Thoracic aorta (tissue), 2 donors: ENCODE measurements around the gene PPP6R3. TPM values are rescaled to one million over a fixed set of nuclear protein-coding genes. Genes with fewer than 3 reads are reported as not detected.

Experiments used
- ATAC-seq: fragments of 150-250 bp; one replicate; pipeline ENCODE4 v1.8.0; 2017; ENCODE audit warnings: low read depth; ENCODE audit not compliant: insufficient number of reproducible peaks, low FRiP score
- DNase-seq: peaks from one replicate; pipeline ENCODE4 v3.0.0-alpha.2; 2020; ENCODE audit warnings: low spot score
- H3K27ac ChIP-seq, 2 donors: fragments of 200-600 bp; sonication (generic); 1 replicate in 1 of 2; 2 replicates in 1 of 2; pipeline ENCODE4 v1.5.1; 2016; ENCODE audit warnings: mild to moderate bottlenecking in 2 of 2, moderate library complexity in 2 of 2
- H3K27me3 ChIP-seq: fragments of 200-600 bp; sonication (generic); replicated peaks from 2 replicates; pipeline ENCODE4 v1.6.0; 2016; ENCODE audit warnings: mild to moderate bottlenecking; ENCODE audit not compliant: insufficient read depth
- H3K36me3 ChIP-seq: fragments of 200-600 bp; sonication (generic); one replicate; pipeline ENCODE4 v1.5.1; 2016
- H3K4me1 ChIP-seq, 2 donors: fragments of 200-600 bp; sonication (generic); 1 replicate in 1 of 2; 2 replicates in 1 of 2; pipeline versions ENCODE4 v1.5.1 to v1.6.0; 2016; ENCODE audit warnings: low read depth in 2 of 2, mild to moderate bottlenecking in 1 of 2; ENCODE audit not compliant: control insufficient read depth in 1 of 2
- H3K4me3 ChIP-seq: fragments of 200-600 bp; sonication (generic); 2 replicates; pipeline ENCODE4 v1.5.1; 2016; ENCODE audit warnings: mild to moderate bottlenecking
- H3K9me3 ChIP-seq: fragments of 200-600 bp; sonication (generic); 2 replicates; pipeline ENCODE4 v1.5.1; 2016
- total RNA-seq, 2 donors: library from RNA; depleted of rRNA; stranded (reverse); fragments of >200 nt; gene quantifications; one replicate each; pipeline versions ENCODE4 v1.1.0 to v1.2.3, GENCODE V29; 2016
- TF ChIP-seq, protein P1 (sequence below): fragments of 200-600 bp; sonication (generic); IDR thresholded peaks from one replicate; pipeline ENCODE4 v1.5.1; 2019; ENCODE audit warnings: antibody characterized with exemption

Gene PPP6R3
- total RNA-seq, 2 donors from 2014 or later = 75.4 to 166 TPM

DNA sequence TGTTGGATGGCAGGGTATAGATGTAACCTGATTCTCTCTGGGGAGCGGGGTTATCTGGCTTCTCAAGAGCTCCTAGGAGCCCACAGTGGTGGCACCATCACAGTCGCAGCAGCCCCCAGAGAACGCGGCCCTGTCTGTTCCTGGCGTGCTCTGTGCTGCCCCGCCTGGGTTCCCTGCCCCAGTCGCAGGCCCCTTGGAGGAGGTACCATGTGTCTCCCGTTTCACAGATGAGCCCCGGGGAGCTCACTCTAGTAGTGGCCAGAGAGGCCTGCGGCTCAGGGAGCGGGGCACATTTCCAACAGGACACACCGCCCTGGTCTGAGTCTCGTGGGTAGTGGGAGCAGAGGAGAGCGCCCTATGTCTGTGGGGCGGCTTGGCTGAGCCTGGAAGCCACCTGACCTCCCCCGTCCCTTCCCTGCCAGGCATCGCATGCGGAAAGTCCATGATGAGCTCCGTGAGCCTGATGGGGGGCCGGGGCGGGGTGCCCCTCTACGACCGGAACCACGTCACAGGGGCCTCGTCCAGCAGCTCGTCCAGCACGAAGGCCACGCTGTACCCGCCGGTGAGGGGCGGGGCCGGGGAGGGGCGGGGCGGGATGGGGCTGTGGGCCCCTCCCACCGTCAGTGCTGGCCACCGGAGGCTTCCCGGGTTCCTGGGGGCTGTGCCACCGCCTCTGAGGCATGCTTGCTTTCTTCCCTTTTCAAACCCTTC is 21.0 kb upstream of the PPP6R3 start:
- no peak overlapping the region for H3K27ac ChIP-seq
- DNase-seq (no peak), ATAC-seq (no peak)

DNA sequence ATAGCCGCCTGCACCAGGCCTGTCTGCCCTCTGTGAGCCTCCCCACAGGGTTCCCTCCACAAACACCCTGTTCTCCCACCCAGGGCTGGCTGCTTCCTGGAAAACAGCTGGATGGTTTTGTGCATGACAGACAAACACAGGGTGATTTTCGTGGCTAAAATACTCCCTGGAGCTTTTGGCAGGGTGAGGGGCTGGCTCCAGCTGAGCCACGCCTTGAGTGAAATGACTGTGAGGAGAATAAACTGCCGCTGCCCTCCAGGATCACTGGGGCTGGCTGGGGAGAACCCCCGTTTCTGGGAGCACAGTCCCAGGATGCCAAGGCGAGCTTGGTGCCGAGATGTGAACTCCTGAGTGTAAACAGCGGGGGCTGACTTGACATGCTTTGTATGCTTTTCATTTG is 20.3 kb upstream of the PPP6R3 start:
- peaks cover 43% of the 10 kb centered on the region for H3K36me3 ChIP-seq
- TF ChIP-seq, protein P1, sequence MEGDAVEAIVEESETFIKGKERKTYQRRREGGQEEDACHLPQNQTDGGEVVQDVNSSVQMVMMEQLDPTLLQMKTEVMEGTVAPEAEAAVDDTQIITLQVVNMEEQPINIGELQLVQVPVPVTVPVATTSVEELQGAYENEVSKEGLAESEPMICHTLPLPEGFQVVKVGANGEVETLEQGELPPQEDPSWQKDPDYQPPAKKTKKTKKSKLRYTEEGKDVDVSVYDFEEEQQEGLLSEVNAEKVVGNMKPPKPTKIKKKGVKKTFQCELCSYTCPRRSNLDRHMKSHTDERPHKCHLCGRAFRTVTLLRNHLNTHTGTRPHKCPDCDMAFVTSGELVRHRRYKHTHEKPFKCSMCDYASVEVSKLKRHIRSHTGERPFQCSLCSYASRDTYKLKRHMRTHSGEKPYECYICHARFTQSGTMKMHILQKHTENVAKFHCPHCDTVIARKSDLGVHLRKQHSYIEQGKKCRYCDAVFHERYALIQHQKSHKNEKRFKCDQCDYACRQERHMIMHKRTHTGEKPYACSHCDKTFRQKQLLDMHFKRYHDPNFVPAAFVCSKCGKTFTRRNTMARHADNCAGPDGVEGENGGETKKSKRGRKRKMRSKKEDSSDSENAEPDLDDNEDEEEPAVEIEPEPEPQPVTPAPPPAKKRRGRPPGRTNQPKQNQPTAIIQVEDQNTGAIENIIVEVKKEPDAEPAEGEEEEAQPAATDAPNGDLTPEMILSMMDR = no peak

More for the DNA sequence above, 21.0 kb upstream of the PPP6R3 start:
- no peaks in the 10 kb centered on the region for H3K9me3 ChIP-seq
- H3K36me3 ChIP-seq = peaks cover 48% of the 10 kb centered on the region
- H3K4me1 ChIP-seq = peaks cover 6 to 13% of the 10 kb centered on the region in 2 donors
- TF ChIP-seq, protein P1 = no peak
- no peaks in the 10 kb centered on the region for H3K27me3 ChIP-seq
- H3K4me3 ChIP-seq = no peak overlapping the region

DNA sequence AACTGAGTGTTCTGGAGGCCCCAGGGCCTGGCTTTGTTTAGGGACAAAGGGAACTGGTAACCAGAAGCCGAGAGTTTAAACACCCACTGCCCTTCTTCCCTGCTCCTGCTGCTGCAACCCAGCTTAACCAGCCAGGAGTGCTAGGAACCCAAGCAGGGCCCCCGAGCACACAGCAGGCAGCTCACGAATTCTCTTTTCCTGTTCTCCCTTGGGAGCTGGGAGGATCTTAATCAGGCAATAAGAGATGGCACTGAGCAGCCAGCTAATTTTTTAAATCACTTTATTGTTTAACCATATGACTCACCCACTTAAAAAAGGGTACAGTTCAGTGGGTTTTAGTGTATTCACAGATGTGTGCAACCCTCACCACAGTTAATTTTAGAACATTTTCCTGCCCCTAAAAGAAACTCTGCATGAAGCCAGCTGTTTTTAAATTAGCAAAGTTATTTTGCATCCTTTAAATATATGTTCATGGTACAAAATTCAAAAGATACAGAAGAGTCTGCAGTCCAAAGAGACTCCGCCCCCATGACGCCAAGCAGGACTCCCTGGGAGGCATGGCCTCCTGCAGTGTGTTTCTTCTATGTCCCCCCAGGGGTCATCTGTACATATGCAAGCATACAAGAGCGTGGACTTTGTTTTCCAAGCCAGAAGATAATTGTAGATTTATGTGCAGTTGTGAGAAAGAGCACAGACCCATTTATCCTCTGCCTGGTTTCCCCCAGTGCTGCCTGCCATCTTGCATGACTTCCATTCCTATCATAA is 18.9 kb upstream of the PPP6R3 start:
- ATAC-seq (no peak), DNase-seq (no peak)
- TF ChIP-seq, protein P1 = no peak
- Histone ChIP-seq H3K27me3 (no peaks in the 10 kb centered on the region), H3K4me1 (peaks cover 6 to 13% of the 10 kb centered on the region in 2 donors), H3K9me3 (no peaks in the 10 kb centered on the region), H3K27ac (no peak overlapping the region), H3K4me3 (no peak overlapping the region), H3K36me3 (peaks cover 33% of the 10 kb centered on the region)

More for the DNA sequence above, 20.3 kb upstream of the PPP6R3 start:
- DNase-seq (no peak), ATAC-seq (no peak)
- Histone ChIP-seq H3K9me3 (no peaks in the 10 kb centered on the region), H3K27ac (no peak overlapping the region), H3K27me3 (no peaks in the 10 kb centered on the region), H3K4me3 (no peak overlapping the region), H3K4me1 (peaks cover 6 to 13% of the 10 kb centered on the region in 2 donors)

DNA sequence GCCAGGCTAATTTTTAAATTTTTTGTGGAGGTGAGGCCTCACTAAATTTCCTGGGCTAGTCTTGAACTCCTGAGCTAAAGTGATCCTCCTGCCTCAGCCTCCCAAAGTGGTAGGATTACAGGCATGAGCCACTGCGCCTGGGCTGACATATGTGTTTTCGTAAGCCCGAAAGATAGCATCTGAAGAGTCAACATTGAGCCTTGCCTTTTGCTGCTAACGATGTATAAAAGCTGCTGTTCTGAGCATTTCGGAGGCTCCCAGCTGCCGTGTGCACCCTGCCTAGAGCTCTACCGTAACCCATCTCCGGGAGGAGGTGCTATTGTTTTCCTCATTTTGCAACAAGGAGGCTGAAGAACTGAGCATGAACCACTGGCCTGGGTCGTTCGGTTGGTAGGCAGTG is 18.1 kb upstream of the PPP6R3 start:
- H3K27ac ChIP-seq = no peak overlapping the region
- H3K4me3 ChIP-seq = no peak overlapping the region
- peaks cover 0 to 9% of the 10 kb centered on the region in 2 donors for H3K4me1 ChIP-seq
- no peaks in the 10 kb centered on the region for H3K9me3 ChIP-seq
- no peak for ATAC-seq
- peaks cover 36% of the 10 kb centered on the region for H3K36me3 ChIP-seq
- TF ChIP-seq, protein P1 = no peak
- no peak for DNase-seq
- no peaks in the 10 kb centered on the region for H3K27me3 ChIP-seq

DNA sequence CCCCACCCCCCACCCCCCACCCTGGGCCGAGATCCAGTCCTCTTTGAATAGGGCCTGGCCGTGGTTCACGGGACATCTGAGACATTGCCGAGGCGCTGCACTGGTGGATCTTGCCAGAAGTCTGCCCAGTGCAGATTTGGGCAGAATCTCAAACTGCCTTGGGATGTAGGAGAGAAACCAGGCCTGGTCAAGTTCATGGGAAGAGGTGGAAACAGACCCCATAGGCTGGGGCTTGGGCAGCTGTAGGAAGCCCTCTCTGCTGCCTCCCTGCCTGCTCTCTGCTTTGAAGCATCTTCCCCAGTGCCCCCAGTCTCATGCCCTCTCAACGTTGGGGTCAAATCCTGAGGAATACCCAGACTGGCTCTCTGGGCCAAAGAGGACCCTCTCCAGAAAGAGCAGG is 16.0 kb upstream of the PPP6R3 start:
- H3K9me3 ChIP-seq = no peaks in the 10 kb centered on the region
- H3K27ac ChIP-seq = no peak overlapping the region
- H3K27me3 ChIP-seq = no peaks in the 10 kb centered on the region
- TF ChIP-seq, protein P1 = no peak
- H3K36me3 ChIP-seq = peaks cover 22% of the 10 kb centered on the region
- peaks cover 0 to 3% of the 10 kb centered on the region in 2 donors for H3K4me1 ChIP-seq
- no peak for ATAC-seq
- no peak overlapping the region for H3K4me3 ChIP-seq
- DNase-seq = no peak
